MM.1S (cell line): ENCODE measurements around the gene SLIT3.

Experiments used
- DNase-seq: peaks from one replicate; pipeline ENCODE4 v3.0.0-alpha.2; 2015
- H2AFZ ChIP-seq: fragments of 300-600 bp; sonication (generic); 2 replicates; pipeline ENCODE4 v1.6.0; 2016; ENCODE audit warnings: antibody characterized with exemption, low read length
- H3F3A ChIP-seq: fragments of 300-600 bp; sonication (generic); 2 replicates; pipeline ENCODE4 v1.6.1; 2016; ENCODE audit warnings: mild to moderate bottlenecking, antibody characterized with exemption, low read length, moderate library complexity, mixed read lengths; ENCODE audit not compliant: insufficient read depth
- H3K27ac ChIP-seq: fragments of 300-600 bp; sonication (generic); 2 replicates; pipeline ENCODE4 v1.5.1; 2016; ENCODE audit warnings: mild to moderate bottlenecking, low read length
- H3K27me3 ChIP-seq: fragments of 300-600 bp; sonication (generic); replicated peaks from 2 replicates; pipeline ENCODE4 v1.6.0; 2016; ENCODE audit warnings: low read length; ENCODE audit not compliant: insufficient read depth
- H3K36me3 ChIP-seq: fragments of 300-600 bp; sonication (generic); replicated peaks from 2 replicates; pipeline ENCODE4 v1.6.1; 2016; ENCODE audit warnings: mild to moderate bottlenecking, low read length, mixed read lengths; ENCODE audit not compliant: insufficient read depth
- H3K4me1 ChIP-seq: fragments of 300-600 bp; sonication (generic); 2 replicates; pipeline ENCODE4 v1.6.1; 2016; ENCODE audit warnings: low read length, mixed read lengths
- H3K4me2 ChIP-seq: fragments of 300-600 bp; sonication (generic); 2 replicates; pipeline ENCODE4 v1.6.0; 2016; ENCODE audit warnings: low read depth, low read length
- H3K4me3 ChIP-seq: fragments of 300-600 bp; sonication (generic); 2 replicates; pipeline ENCODE4 v1.5.1; 2016; ENCODE audit warnings: low read length, mixed read lengths
- H3K79me2 ChIP-seq: fragments of 300-600 bp; sonication (generic); 2 replicates; pipeline ENCODE4 v1.6.1; 2016; ENCODE audit warnings: mixed run types, low read length, mixed read lengths
- H3K9ac ChIP-seq: fragments of 300-600 bp; sonication (generic); 2 replicates; pipeline ENCODE4 v1.6.1; 2016; ENCODE audit warnings: low read length, mixed read lengths
- H3K9me2 ChIP-seq: fragments of 300-600 bp; sonication (generic); replicated peaks from 2 replicates; pipeline ENCODE4 v1.6.1; 2016; ENCODE audit warnings: mild to moderate bottlenecking, low read length, mixed read lengths; ENCODE audit not compliant: insufficient read depth
- H3K9me3 ChIP-seq: fragments of 300-600 bp; sonication (generic); replicated peaks from 2 replicates; pipeline ENCODE4 v1.6.1; 2016; ENCODE audit warnings: mild to moderate bottlenecking, low read length, mixed read lengths; ENCODE audit not compliant: insufficient read depth
- H4K20me1 ChIP-seq: fragments of 300-600 bp; sonication (generic); 2 replicates; pipeline ENCODE4 v1.6.1; 2016; ENCODE audit warnings: mild to moderate bottlenecking, low read length, moderate library complexity, mixed read lengths; ENCODE audit not compliant: insufficient read depth
- EZH2 ChIP-seq: fragments of 300-600 bp; sonication (generic); optimal IDR thresholded peaks from 2 replicates; pipeline ENCODE3; 2017; ENCODE audit warnings: low read depth, mild to moderate bottlenecking, antibody characterized with exemption, low read length, mixed read lengths
- EZH2phosphoT487 ChIP-seq: fragments of 300-600 bp; sonication (generic); IDR thresholded peaks from 2 replicates; pipeline ENCODE4 v1.6.1; 2018; ENCODE audit warnings: antibody characterized with exemption, low read length
- TF ChIP-seq, protein P1 (sequence below): fragments of 300-600 bp; sonication (generic); IDR thresholded peaks from 2 replicates; pipeline ENCODE4 v1.5.1; 2016; ENCODE audit warnings: antibody characterized with exemption, low read length, mixed read lengths

The SLIT3 gene

GRCh38 chr5:168702511-168702910 is 598.4 kb downstream of the SLIT3 start:
- H2AFZ ChIP-seq: no peak overlapping the region
- no peak overlapping the region for H3K9ac ChIP-seq

DNA sequence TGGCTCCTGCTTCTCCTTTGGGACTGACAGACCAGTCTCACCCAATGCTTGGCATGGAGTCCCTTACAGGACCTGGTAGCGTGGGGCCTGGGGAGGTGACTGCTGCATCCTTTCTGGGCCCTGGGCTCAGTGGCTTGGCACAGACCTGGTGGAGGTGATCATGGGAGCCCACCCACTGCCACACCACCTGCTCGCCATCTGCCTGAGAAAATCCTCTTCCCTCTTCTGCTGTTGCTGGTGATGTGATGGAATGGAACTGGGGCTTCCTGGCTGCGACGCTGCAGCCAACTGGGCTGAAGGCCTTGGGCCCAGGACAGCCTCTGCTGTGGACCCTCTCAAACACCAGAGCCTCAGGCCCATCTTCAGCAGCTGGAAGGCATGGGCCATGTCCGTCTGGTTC is 599.3 kb downstream of the SLIT3 start:
- Histone ChIP-seq H3K9me3 (no peaks in the 10 kb centered on the region), H3K4me3 (no peak overlapping the region), H3F3A (no peaks in the 10 kb centered on the region), H3K4me1 (no peaks in the 10 kb centered on the region), H3K36me3 (no peaks in the 10 kb centered on the region), H2AFZ (no peak overlapping the region), H3K9ac (no peak overlapping the region), H3K27me3 (no peaks in the 10 kb centered on the region), H3K4me2 (no peak overlapping the region), H3K79me2 (no peaks in the 10 kb centered on the region), H3K9me2 (no peaks in the 10 kb centered on the region), H4K20me1 (no peaks in the 10 kb centered on the region), H3K27ac (no peak overlapping the region)
- no peak for TF ChIP-seq EZH2
- no peak for DNase-seq

More at GRCh38 chr5:168702511-168702910, 598.4 kb downstream of the SLIT3 start:
- no peak overlapping the region for H3K4me3 ChIP-seq
- no peaks in the 10 kb centered on the region for H4K20me1 ChIP-seq
- no peak for DNase-seq
- no peaks in the 10 kb centered on the region for H3K9me3 ChIP-seq
- TF ChIP-seq, protein P1, sequence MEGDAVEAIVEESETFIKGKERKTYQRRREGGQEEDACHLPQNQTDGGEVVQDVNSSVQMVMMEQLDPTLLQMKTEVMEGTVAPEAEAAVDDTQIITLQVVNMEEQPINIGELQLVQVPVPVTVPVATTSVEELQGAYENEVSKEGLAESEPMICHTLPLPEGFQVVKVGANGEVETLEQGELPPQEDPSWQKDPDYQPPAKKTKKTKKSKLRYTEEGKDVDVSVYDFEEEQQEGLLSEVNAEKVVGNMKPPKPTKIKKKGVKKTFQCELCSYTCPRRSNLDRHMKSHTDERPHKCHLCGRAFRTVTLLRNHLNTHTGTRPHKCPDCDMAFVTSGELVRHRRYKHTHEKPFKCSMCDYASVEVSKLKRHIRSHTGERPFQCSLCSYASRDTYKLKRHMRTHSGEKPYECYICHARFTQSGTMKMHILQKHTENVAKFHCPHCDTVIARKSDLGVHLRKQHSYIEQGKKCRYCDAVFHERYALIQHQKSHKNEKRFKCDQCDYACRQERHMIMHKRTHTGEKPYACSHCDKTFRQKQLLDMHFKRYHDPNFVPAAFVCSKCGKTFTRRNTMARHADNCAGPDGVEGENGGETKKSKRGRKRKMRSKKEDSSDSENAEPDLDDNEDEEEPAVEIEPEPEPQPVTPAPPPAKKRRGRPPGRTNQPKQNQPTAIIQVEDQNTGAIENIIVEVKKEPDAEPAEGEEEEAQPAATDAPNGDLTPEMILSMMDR: no peak
- no peak for TF ChIP-seq EZH2
- TF ChIP-seq EZH2phosphoT487: no peak
- H3K9me2 ChIP-seq: no peaks in the 10 kb centered on the region
- H3K36me3 ChIP-seq: no peaks in the 10 kb centered on the region
- no peak overlapping the region for H3K27ac ChIP-seq
- H3F3A ChIP-seq: no peaks in the 10 kb centered on the region
- no peaks in the 10 kb centered on the region for H3K4me1 ChIP-seq
- no peaks in the 10 kb centered on the region for H3K27me3 ChIP-seq
- no peak overlapping the region for H3K4me2 ChIP-seq
- no peaks in the 10 kb centered on the region for H3K79me2 ChIP-seq

DNA sequence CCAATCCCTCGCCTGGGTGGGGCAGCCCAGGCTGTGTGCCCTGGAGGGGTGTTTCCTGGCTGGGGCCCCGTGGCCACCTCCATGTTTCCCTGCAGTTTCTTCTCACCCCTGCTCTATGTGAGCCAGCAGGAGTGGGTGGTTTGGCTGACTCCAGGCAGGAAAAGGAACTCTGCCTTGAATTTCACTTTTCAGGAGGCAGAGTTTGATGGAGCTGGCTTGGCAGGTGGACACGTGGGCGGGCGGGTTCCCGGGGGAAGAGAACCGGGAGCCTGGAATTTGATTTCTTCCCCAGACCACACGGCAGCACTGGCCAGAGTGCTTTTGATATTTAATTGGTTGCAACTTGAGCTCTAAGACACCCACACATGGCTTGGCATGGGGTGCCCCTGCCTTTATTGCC is 601.9 kb downstream of the SLIT3 start:
- H3K9me2 ChIP-seq: no peaks in the 10 kb centered on the region
- no peaks in the 10 kb centered on the region for H3K27me3 ChIP-seq
- no peaks in the 10 kb centered on the region for H3K79me2 ChIP-seq
- no peaks in the 10 kb centered on the region for H3K4me1 ChIP-seq
- H2AFZ ChIP-seq: no peak overlapping the region
- no peak overlapping the region for H3K4me2 ChIP-seq
- H3K9ac ChIP-seq: no peak overlapping the region
- H3K9me3 ChIP-seq: no peaks in the 10 kb centered on the region
- H3K4me3 ChIP-seq: no peak overlapping the region
- H4K20me1 ChIP-seq: no peaks in the 10 kb centered on the region
- DNase-seq: no peak
- TF ChIP-seq EZH2 (no peak), EZH2phosphoT487 (no peak)
- TF ChIP-seq, protein P1: no peak
- no peaks in the 10 kb centered on the region for H3K36me3 ChIP-seq
- no peaks in the 10 kb centered on the region for H3F3A ChIP-seq
- no peak overlapping the region for H3K27ac ChIP-seq

DNA sequence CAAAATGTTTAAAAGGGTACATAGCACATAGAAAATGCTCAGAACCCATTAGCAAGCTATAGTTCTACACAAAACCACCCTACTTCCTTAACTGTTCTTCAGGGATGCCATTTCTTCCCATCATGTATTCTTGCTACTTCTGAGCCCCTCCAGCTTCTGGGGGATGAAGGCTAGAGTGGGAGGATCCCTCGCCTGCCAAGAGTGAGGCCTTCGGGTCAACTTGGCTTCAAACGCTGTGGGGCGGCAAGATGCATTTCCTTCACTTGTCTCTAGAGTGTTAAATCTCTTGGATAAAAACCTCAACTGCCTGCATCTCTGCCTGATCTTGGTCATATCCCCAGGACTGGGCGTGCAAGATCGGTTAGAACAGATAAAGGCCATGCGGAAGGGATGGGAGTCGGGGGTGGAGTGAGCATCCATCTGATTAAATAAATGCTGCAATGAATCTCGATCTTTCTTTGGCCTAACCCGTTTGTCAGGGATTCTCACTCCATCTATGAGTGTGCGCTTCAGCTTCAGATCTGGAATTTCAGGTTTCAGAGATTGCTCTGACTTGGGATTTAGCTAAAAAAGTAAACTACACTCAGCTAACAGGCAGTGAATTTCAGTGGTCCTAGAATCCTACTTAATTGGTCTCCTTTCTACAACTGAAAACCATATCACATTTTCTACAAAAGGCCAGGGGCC is 603.8 kb downstream of the SLIT3 start:
- Histone ChIP-seq H3F3A (no peaks in the 10 kb centered on the region), H3K9ac (no peak overlapping the region), H3K4me2 (no peak overlapping the region), H3K36me3 (no peaks in the 10 kb centered on the region), H3K27me3 (no peaks in the 10 kb centered on the region), H3K4me3 (no peak overlapping the region), H2AFZ (no peak overlapping the region), H3K9me2 (no peaks in the 10 kb centered on the region), H4K20me1 (no peaks in the 10 kb centered on the region), H3K27ac (no peak overlapping the region), H3K4me1 (no peaks in the 10 kb centered on the region), H3K9me3 (no peaks in the 10 kb centered on the region), H3K79me2 (no peaks in the 10 kb centered on the region)
- no peak for DNase-seq
- TF ChIP-seq, protein P1: no peak
- no peak for TF ChIP-seq EZH2
- no peak for TF ChIP-seq EZH2phosphoT487
